HL-60 (cell line): ENCODE results near the gene ANKRD33B.

Experiments
- CTCF ChIP-seq: IDR thresholded peaks from one replicate; pipeline ENCODE4 v1.5.1; 2011; ENCODE audit warnings: low read length, control low read depth, inconsistent platforms; ENCODE audit not compliant: insufficient read depth
- POLR2AphosphoS5 ChIP-seq: IDR thresholded peaks from 2 replicates; pipeline ENCODE4 v1.6.1; 2012; ENCODE audit warnings: low read depth
- REST ChIP-seq: IDR thresholded peaks from 2 replicates; pipeline ENCODE4 v1.6.1; 2012; ENCODE audit warnings: low read depth; ENCODE audit not compliant: insufficient replicate concordance
- SPI1 ChIP-seq: IDR thresholded peaks from 2 replicates; pipeline ENCODE4 v1.6.1; 2012; ENCODE audit warnings: low read depth, mild to moderate bottlenecking, borderline replicate concordance

GRCh38 chr5:10674096-10674495 is 110.2 kb downstream of the ANKRD33B start:
- TF ChIP-seq CTCF (no peak), SPI1 (no peak), REST (no peak), POLR2AphosphoS5 (no peak)
